ENCODE measurements around the gene GINS3.

Gene GINS3

DNA sequence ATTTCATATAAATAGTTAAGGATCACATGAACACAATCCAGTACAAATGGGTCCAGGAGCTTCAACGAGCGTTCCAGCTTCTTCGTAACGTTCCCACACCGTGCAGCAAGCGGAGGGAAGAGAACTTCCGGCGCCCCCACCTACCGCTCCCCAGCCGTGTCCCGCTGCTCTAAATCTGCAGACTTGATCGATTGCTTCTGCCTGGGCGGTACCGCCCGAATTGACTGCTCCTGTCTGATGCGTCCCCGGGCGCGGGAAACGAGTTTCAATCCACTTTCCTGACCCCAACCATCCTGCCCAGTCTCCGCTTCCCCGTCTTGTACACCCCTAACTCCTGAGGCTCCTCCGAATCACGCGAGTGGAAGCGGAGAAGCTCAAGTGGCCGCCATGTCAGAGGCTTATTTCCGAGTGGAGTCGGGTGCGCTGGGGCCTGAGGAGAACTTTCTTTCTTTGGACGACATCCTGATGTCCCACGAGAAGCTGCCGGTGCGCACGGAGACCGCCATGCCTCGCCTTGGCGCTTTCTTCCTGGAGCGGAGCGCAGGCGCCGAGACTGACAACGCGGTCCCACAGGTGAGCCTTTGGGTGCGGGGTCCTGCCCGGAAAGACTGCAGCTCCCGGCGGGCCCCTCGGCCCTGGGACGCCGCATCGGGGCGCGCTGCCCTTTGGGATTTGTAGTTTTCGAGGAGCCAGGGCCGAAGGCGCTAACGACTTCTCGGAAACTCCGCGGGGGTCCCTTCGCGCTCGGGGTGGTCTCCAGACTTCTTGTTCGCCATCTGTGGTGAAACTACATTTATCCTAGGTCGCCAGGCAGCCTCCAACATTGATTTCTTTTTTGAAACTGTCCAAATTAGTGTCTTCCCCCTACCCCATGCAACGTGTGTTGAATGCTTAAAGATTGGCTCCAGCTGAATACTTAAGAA, at the start of gene GINS3:
TSS of gene GINS3 (plus strand) at position 257 of the 923 bp plus-strand sequence. CDS start at position 388, 131 bp downstream.
- peak; percentile 93 for DNase-seq

GRCh38 chr16:58343562-58343961, 48.7 kb upstream of the GINS3 start:
- DNase-seq: no peak

DNA sequence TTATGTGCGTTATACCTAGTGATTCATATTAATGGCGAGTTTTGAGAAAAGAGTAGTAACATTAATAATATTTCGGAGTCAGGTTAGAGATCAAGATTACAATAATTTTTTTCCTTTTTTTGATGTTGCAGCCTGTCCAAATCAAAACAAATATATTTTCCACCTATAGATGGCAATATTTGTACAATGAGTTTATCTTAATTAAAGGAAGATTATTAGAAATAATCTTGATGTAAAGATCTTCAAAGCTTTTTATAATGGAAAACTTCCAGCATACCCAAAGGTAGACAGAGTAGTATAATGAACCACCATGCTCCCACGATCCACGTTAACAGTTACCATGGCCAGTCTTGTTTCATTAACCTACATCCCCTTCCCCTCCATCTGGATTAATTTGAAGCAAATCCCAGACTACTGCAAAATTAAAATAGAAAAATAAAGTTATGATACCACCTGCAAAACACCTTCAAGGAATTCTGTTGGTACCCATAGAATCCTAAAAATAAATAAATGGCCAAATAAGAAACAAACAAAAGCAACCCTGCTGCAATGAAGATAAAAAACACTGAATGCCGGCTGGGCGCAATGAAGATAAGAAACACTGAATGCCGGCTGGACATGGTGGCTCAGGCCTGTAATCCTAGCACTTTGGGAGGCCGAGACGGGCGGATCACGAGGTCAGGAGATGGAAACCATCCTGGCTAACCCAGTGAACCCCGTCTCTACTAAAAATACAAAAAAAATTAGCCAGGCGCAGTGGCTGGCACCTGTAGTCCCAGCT, 46.5 kb upstream of the GINS3 start:
- DNase-seq: no peak

DNA sequence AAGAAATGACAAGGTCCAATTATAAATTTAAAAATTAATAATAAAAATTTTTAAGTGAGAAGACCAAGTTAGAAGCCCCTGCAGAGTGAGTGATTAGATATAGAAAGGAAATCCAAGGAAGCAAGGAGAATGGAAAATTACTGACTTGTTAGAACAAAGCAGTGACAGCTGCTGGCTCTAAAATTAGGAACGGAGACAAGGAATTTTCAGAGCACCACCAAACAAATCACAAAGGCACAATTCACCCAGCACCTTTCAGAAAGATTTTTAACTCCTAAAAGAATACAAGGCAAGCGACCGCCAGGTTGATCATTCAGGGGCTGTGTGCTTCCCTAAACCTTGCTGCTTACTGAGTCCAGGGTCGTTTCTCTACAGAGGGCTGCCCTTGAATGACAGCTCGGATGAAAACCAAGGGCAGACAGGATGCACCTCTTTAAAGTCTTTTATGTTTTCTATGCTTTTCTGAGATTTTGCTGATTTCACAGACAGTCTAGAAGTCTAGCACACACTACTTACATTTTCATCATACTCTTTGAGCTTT, 45.4 kb upstream of the GINS3 start:
- no peak for DNase-seq

DNA sequence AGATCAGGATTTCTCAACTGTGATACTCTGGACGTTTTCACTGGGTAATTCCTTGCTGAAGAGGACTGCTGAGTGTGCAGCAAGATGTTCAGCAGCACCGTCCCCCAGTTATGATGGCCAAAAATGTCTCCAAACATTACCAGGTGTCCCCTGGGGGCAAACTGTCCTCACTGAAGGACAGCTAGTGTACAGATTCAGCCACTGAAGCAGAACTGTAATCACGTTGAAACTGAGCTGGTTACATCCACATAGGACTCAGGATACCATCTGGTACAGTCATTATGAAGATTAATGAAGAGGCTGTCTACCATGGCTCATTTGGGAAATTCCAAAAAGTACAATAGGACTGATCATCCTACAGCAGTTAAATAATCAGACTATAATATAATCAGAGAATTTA, 43.3 kb upstream of the GINS3 start:
- DNase-seq: no peak

DNA sequence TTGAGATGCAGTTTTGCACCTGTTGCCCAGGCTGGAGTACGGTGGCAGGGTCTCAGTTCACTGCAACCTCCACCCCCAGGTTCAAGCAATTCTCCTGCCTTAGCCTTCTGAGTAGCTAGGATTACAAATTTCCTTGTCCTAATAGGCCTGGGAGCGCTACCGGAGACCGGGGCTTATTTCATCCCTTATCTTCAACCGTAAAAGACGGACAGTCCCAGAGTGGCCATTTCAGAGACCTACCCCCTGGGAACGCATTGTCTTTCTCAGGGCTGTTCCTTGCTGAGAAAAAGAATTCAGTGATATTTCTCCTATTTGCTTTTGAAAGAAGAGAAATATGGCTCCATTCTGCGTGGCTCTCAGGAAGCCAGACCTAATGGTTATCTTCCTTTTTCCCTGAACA, 39.6 kb upstream of the GINS3 start:
- no peak for DNase-seq

DNA sequence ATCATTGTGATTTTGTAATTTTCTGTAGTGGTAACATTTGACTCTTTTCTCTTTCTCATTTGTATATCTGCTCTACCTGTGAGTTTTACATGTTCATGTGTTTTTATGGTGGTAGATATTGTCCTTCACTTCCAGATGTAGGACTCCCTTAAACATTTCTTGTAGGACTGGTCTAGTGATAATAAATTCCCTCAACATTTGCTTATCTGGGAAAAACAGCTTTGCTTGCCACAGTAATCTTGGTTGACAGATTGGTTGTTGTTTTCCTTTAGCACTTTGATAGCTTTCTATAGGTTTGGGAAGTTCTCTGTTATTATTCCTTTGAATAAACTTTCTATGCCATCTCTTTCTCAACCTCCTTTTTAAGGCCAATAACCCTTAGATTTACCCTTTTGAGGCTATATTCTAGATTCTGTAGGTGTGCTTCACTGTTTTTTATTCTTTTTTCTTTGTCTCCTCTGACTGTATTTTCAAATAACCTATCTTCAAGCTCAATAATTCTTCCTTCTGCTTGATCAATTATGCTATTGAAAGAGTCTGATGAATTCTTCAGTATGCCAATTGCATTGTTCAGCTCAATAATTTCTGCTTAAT, 32.1 kb upstream of the GINS3 start:
- DNase-seq: no peak

GRCh38 chr16:58361726-58362125, 30.5 kb upstream of the GINS3 start:
- no peak for DNase-seq

GRCh38 chr16:58363746-58364393, 28.4 kb upstream of the GINS3 start:
- no peak for DNase-seq

DNA sequence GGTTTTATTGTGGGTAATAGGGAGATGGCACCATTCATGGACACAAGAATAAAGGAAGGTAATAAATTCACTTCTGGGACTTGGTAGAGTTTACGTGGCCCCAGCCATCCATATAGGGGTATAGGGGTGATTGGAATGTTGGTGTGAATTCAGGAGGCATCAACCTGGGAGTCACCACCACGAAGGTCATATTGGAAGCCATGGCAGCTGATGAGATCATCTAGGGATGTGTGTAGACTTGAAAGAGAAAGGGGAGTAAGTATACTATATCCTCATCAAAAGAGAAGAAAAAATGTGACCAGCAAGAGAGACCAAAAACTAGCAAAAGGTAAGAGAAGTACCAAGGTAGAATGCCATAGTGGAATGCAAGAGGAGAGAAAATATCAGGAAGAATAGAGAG, 26.6 kb upstream of the GINS3 start:
- no peak for DNase-seq

DNA sequence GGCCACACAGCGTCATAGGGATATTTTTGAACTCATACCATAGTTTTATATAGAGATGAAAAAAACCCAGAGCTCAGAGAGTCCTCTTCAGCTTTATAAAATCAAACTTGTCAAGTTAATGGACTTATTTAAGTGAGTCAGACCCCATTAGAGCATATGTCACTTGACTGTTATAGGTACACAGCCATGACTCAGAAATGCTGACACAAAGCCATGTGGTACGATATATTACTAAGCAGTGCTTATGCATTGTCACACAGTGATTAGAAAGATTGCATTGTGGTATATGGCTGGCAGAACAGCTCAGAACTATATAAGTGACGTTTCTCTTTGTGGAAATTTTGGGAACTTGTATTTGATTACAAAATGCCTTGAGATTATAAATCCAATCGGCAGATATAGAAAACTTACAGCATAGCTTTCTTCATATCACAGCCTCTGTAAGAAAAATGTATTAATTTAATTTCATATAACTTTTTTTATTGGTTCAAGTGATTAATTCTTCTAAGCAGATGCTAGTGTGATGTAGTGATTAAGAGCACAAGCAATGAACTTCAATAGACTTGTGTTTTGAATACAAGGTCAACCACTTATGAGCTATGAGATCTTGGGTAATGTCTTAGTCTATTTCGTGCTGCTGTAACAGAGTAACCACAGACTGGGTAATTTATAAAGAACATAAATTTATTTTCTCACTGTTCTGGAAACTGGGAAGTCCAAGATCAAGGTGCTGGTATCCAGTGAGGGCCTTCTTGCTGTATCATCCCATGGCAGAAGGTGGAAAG, 25.8 kb upstream of the GINS3 start:
- DNase-seq: no peak

DNA sequence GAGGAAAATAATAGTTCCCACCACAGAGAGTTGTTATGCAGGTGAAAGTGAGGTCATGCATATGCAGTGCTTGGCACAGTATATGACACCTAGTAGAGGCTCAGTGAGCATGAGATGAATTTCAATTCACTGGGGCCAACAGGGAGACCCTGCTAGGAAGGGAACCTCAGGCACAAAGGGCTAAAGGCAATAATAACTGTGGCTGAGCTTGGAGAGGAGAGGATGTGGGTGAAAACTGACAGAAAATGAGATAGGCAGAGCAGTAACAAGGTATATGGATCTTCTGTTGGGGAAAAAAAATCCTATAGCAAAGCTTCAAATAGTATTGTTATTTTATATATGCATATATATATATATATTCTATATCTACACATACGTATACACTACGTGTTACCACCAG, 25.0 kb upstream of the GINS3 start:
- no peak for DNase-seq

DNA sequence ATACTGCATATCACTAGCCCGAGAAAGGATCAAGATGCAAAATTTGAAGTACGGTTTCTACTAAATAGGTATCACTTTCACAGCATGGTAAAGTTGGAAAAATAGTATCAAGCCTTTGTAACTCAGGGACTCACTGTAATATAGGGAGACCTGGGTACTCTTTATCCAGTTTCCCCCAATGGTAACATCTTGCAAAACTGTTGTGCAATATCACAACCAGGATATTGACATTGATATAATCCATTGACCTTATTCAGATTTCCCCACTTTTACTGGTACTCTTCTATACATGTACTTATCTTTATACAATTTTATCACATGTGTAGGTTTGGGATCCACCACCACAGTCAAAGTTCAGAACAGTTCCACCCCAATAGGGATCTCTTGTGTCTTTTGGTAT, 20.4 kb upstream of the GINS3 start:
- no peak for DNase-seq

DNA sequence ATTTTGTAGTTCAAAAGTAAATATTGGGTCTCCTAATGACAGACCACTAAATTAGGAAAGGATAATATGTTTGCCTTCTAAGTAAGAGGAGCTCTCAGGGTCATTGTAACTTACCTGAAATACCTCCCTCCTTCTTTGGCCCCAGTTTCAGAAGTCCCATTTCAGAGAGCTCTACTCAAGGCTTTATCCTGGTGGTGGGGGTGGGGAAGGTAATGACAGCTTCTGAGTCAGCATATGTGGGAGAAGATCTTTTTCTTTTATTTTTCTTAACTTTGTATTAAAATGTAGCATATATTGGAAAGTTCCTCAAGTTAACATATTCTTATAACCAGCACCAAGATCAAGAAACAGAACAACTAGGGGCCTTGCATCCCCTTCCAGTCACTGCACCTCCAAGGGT, 16.9 kb upstream of the GINS3 start:
- no peak for DNase-seq

DNA sequence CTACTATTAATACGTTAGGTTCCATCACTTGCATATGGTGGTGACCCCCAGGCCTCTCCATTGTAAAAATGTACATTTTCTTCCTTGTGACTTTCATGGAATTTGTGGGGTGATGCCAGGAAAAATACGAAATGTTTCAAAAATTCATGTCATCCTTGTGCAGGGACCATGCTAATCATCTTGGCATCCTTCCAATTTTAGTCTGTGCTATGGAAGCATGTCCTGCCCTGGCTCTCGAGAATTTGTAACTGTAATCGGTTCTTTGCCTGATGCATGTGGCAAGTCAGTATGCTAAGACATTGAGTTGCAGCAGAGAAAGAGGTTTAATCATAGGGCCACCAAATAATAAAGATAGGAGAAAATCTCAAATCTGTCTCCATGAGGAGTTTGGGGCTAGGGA, 14.3 kb upstream of the GINS3 start:
- DNase-seq: no peak

DNA sequence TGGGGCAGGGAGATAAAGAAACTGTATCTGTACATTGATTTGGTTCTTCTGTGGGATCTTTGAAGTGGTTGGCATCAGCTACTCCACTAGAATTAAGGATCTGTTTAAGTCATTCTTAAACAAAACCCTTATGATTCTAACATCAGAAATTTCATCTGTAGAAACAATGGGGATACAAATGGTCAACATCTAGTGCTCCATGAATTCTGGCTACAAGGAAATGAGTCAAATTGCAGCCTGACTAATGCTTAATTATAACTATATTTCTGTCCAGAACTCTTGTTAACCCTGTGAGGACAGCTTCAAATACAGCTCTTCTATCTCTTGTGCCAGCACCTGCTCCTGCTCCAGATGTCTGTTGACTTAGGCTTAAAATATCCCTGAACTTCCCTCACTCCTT, 13.9 kb upstream of the GINS3 start:
- no peak for DNase-seq

- no peak for DNase-seq
Measured at GRCh38 chr16:58379736-58380135, 12.5 kb upstream of the GINS3 start.

- no peak for DNase-seq
Measured at GRCh38 chr16:58381661-58382060, 10.6 kb upstream of the GINS3 start.

- DNase-seq: no peak
Measured at GRCh38 chr16:58384437-58385055, 7.7 kb upstream of the GINS3 start.

DNA sequence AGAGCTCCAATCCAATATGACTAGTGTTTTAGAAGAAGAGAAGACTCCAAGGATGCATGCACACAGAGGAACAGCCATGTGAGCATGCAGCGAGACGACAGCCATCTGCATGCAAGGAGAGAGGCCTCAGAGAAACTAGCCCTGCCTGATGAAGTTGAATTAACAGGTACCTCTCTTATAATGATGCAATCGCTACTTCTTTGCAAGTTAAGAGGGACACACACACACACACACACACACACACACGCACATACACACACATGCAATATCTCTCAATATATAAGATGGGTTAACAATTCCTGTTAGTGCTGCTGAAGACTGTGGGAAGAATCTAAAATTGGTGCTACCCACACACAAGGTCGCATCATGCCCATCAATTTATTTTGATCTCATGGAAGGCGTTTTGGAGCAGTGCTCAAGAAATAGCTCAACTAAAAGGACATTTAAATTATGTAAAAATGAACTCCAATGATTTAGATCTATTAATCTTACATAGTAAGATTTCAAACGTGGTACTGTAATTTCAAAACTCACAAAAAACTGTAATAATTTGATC, 7.0 kb upstream of the GINS3 start:
- DNase-seq: no peak

DNA sequence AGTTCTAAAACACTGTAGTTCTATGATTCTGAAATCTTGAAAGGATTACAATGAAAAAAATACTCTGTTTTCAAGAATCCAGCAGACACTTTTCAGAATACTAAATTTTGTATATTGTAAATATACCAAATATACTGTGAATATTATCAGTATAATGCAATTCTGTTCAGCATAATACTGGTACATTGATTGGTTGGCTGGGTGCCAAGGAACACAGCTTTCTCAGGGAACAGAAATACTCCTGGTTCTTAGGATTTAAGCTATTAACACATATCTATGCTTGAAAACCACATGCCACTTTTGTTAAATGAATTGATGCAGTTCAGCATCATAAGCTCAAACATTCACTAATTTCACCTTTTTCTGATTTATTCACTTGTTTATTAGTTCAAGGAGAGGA, 2.5 kb upstream of the GINS3 start:
- DNase-seq: no peak
